ENCODE results near the gene CC2D1A. TPM values are rescaled to one million over a fixed set of nuclear protein-coding genes. Genes with fewer than 3 reads are reported as not detected.
"Not testable (repeated sequence)": the region's sequence is repeated elsewhere in the genome, so short reads cannot be mapped to it uniquely, and the experiment has no call there.

The CC2D1A gene
- total RNA-seq, 1 donor from 2014 or later: 22.6 TPM

DNA sequence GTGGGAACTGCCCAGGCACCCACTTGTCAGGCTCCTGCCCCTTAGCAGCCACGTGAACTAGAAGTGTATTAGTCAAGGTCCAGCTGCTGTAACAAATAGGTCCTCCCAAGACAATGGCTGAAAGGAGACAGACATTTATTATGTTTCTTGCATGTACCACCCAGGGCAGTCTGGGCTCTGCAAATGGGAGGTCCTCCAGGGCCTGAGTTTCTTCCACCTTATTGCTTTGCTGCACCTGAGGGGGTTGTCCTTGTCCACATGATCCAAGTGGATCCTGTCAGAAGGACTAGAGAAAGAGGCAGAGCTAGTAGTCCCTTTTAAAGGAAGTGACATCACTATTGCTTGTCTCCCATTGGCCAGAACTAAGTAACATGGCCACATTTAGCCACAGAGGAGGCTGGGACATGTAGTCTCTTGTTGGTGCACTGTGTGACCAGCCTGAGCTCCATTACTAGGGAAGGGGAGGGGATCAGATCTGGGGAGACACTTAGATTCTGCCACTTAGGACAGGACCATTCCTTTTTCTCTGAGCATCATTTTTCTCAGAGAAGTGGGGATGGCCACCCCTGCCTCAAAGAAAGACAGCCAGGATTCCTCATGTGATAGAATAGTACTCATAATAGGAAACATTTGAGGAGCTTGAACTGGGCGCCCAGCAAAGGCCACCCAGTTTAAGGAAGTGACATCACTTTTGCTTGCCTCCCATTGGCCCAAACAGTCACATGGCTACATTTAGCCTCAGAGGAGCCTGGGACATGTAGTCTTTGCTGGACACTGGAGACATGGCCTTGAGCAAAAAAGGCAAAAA lies 15.1 kb downstream of the CC2D1A start:
- H3K9me3 Mint-ChIP-seq (ENCODE audit: unreplicated experiment): no peaks in the 10 kb centered on the region
- H3K4me1 Mint-ChIP-seq (ENCODE audit: low read depth, unreplicated experiment): no peaks in the 10 kb centered on the region
- no peak overlapping the region for H2AFZ ChIP-seq (ENCODE audit: low read depth, low read length)
- no peaks in the 10 kb centered on the region for H3K27me3 Mint-ChIP-seq (ENCODE audit: low read depth, unreplicated experiment)
- H3K36me3 Mint-ChIP-seq (ENCODE audit: low read depth, unreplicated experiment): peaks cover 33% of the 10 kb centered on the region
- H3K4me3 Mint-ChIP-seq (ENCODE audit: unreplicated experiment): no peak overlapping the region
- no peak overlapping the region for H3K4me2 ChIP-seq (ENCODE audit: low read length)
- no peak overlapping the region for H3K27ac ChIP-seq (ENCODE audit: low read depth, low read length)
- TF ChIP-seq, protein P1, sequence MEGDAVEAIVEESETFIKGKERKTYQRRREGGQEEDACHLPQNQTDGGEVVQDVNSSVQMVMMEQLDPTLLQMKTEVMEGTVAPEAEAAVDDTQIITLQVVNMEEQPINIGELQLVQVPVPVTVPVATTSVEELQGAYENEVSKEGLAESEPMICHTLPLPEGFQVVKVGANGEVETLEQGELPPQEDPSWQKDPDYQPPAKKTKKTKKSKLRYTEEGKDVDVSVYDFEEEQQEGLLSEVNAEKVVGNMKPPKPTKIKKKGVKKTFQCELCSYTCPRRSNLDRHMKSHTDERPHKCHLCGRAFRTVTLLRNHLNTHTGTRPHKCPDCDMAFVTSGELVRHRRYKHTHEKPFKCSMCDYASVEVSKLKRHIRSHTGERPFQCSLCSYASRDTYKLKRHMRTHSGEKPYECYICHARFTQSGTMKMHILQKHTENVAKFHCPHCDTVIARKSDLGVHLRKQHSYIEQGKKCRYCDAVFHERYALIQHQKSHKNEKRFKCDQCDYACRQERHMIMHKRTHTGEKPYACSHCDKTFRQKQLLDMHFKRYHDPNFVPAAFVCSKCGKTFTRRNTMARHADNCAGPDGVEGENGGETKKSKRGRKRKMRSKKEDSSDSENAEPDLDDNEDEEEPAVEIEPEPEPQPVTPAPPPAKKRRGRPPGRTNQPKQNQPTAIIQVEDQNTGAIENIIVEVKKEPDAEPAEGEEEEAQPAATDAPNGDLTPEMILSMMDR (IDR thresholded peaks at IDR 0.05; ENCODE audit: insufficient read depth, low read depth, low read length): no peak
- no peak for TF ChIP-seq EZH2 (IDR thresholded peaks at IDR 0.05; ENCODE audit: insufficient read depth, low read length)
- H4K20me1 ChIP-seq (ENCODE audit: insufficient read depth, low read length): no peaks in the 10 kb centered on the region
- H3K27me3 ChIP-seq (ENCODE audit: insufficient read depth, low read length): no peaks in the 10 kb centered on the region
- peaks cover 3% of the 10 kb centered on the region for H3K36me3 ChIP-seq (ENCODE audit: insufficient read depth, low read length)
- no peak overlapping the region for H3K9ac ChIP-seq (ENCODE audit: low read length)
- H3K4me3 ChIP-seq (ENCODE audit: insufficient read depth, low read depth, low read length): no peak overlapping the region
- H3K4me1 ChIP-seq (ENCODE audit: insufficient read depth, low read length): no peaks in the 10 kb centered on the region
- peaks cover 7% of the 10 kb centered on the region for H3K9me3 ChIP-seq (ENCODE audit: insufficient read depth, low read depth, low read length)
- peak; percentile 41 for DNase-seq (ENCODE audit: low read depth)
- no peak overlapping the region for H3K27ac Mint-ChIP-seq (ENCODE audit: unreplicated experiment)
- FAIRE-seq: peak; percentile 5
- H3K79me2 ChIP-seq (ENCODE audit: insufficient read depth, low read length): no peaks in the 10 kb centered on the region

DNA sequence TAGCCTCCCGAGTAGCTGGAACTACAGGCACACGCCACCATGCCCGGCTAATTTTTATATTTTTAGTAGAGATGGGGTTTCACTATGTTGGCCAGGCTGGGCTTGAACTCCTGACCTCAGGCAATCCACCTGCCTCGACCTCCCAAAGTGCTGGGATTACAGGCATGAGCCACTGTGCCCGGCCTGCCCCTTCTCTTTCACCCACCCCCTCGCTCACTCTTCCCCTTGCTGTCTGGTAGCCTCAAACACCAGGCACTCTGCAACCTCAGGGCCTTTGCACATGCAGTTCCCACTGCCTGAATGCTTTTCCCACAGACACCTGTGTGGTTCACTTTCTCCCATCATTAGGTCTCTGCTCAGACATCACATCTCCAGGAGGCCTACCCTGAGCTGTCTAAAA lies 16.1 kb downstream of the CC2D1A start:
- not testable (repeated sequence) for H3K27ac Mint-ChIP-seq (ENCODE audit: unreplicated experiment); H3K4me3 ChIP-seq (ENCODE audit: insufficient read depth, low read depth, low read length); H3K9ac ChIP-seq (ENCODE audit: low read length); H3K27ac ChIP-seq (ENCODE audit: low read depth, low read length); H3K9me3 ChIP-seq (ENCODE audit: insufficient read depth, low read depth, low read length); H3K27me3 Mint-ChIP-seq (ENCODE audit: low read depth, unreplicated experiment); DNase-seq (ENCODE audit: low read depth); FAIRE-seq; H4K20me1 ChIP-seq (ENCODE audit: insufficient read depth, low read length); H3K4me3 Mint-ChIP-seq (ENCODE audit: unreplicated experiment); H3K36me3 ChIP-seq (ENCODE audit: insufficient read depth, low read length); H3K79me2 ChIP-seq (ENCODE audit: insufficient read depth, low read length); H3K4me1 ChIP-seq (ENCODE audit: insufficient read depth, low read length); H3K4me2 ChIP-seq (ENCODE audit: low read length); H3K9me3 Mint-ChIP-seq (ENCODE audit: unreplicated experiment); H3K4me1 Mint-ChIP-seq (ENCODE audit: low read depth, unreplicated experiment); H2AFZ ChIP-seq (ENCODE audit: low read depth, low read length); H3K27me3 ChIP-seq (ENCODE audit: insufficient read depth, low read length)
- peaks cover 40% of the 10 kb centered on the region for H3K36me3 Mint-ChIP-seq (ENCODE audit: low read depth, unreplicated experiment)

DNA sequence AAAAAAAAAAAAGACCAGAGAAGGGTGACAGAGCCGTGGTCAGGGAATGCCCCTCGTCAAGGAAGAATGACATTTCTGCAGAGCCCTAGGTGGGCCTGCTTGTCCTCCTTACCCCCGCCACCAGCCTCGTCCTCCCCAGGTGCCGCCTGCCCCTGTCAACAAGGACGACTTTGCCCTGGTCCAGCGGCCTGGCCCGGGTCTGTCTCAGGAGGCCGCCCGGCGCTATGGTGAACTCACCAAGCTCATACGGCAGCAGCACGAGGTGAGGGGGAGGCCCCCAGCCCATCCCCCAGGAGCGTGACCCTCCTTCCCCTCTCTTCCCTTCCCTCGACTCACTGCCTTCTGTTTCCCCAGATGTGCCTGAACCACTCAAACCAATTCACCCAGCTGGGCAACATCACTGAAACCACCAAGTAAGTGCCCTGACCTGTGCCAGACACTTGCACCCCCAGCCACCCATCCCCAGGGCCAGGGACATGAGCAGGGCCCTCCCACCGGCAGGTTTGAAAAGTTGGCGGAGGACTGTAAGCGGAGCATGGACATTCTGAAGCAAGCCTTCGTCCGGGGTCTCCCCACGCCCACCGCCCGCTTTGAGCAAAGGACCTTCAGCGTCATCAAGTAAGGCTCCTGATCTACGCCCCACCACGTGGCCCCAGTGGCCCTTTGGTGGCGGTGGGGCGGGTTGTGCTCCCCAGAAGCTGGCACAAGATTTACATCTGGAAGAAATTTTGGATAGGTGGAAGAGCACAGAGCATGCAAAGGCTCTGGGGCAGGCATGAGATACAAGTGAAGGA lies 17.4 kb downstream of the CC2D1A start:
- Mint-ChIP-seq H3K4me1 (ENCODE audit: low read depth, unreplicated experiment) (no peaks in the 10 kb centered on the region), H3K4me3 (ENCODE audit: unreplicated experiment) (no peak overlapping the region), H3K36me3 (ENCODE audit: low read depth, unreplicated experiment) (peaks cover 44% of the 10 kb centered on the region), H3K27ac (ENCODE audit: unreplicated experiment) (no peak overlapping the region), H3K9me3 (ENCODE audit: unreplicated experiment) (peaks cover 2% of the 10 kb centered on the region), H3K27me3 (ENCODE audit: low read depth, unreplicated experiment) (no peaks in the 10 kb centered on the region)
- FAIRE-seq: no peak
- Histone ChIP-seq H3K79me2 (ENCODE audit: insufficient read depth, low read length) (no peaks in the 10 kb centered on the region), H4K20me1 (ENCODE audit: insufficient read depth, low read length) (no peaks in the 10 kb centered on the region), H3K4me1 (ENCODE audit: insufficient read depth, low read length) (no peaks in the 10 kb centered on the region), H3K4me3 (ENCODE audit: insufficient read depth, low read depth, low read length) (no peak overlapping the region), H3K9me3 (ENCODE audit: insufficient read depth, low read depth, low read length) (peaks cover 7% of the 10 kb centered on the region), H2AFZ (ENCODE audit: low read depth, low read length) (no peak overlapping the region), H3K4me2 (ENCODE audit: low read length) (no peak overlapping the region), H3K27ac (ENCODE audit: low read depth, low read length) (no peak overlapping the region), H3K9ac (ENCODE audit: low read length) (no peak overlapping the region), H3K36me3 (ENCODE audit: insufficient read depth, low read length) (peaks cover 3% of the 10 kb centered on the region), H3K27me3 (ENCODE audit: insufficient read depth, low read length) (no peaks in the 10 kb centered on the region)
- no peak for DNase-seq (ENCODE audit: low read depth)
- TF ChIP-seq, protein P1 (IDR thresholded peaks at IDR 0.05; ENCODE audit: insufficient read depth, low read depth, low read length): no peak
- TF ChIP-seq EZH2 (IDR thresholded peaks at IDR 0.05; ENCODE audit: insufficient read depth, low read length): no peak

Measured in astrocyte (in vitro differentiated cells and primary cell).